ENCODE results near the gene CFAP92.

- TF ChIP-seq, protein P1, sequence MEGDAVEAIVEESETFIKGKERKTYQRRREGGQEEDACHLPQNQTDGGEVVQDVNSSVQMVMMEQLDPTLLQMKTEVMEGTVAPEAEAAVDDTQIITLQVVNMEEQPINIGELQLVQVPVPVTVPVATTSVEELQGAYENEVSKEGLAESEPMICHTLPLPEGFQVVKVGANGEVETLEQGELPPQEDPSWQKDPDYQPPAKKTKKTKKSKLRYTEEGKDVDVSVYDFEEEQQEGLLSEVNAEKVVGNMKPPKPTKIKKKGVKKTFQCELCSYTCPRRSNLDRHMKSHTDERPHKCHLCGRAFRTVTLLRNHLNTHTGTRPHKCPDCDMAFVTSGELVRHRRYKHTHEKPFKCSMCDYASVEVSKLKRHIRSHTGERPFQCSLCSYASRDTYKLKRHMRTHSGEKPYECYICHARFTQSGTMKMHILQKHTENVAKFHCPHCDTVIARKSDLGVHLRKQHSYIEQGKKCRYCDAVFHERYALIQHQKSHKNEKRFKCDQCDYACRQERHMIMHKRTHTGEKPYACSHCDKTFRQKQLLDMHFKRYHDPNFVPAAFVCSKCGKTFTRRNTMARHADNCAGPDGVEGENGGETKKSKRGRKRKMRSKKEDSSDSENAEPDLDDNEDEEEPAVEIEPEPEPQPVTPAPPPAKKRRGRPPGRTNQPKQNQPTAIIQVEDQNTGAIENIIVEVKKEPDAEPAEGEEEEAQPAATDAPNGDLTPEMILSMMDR (IDR thresholded peaks at IDR 0.05; ENCODE audit: low read length) = peak; percentile 35
- no peak for TF ChIP-seq EZH2 (optimal IDR thresholded peaks at IDR 0.05; ENCODE audit: low read depth, low read length)
These were observed 43.5 kb downstream of the CFAP92 start for GRCh38 chr3:128950223-128950938.

All from MM.1S (cell line).